DOHH2 (cell line): ENCODE data around the gene KDR.

Experiments
- EZH2phosphoT487 ChIP-seq: fragments of 200-600 bp; sonication (generic); IDR thresholded peaks from 2 replicates; pipeline ENCODE4 v1.6.1; 2017; ENCODE audit warnings: borderline replicate concordance, mild to moderate bottlenecking, antibody characterized with exemption, low read length, moderate library complexity, mixed read lengths
- TF ChIP-seq, protein P1 (sequence below): fragments of 200-600 bp; sonication (generic); IDR thresholded peaks from one replicate; pipeline ENCODE4 v1.5.1; 2014; ENCODE audit warnings: antibody characterized with exemption, mild to moderate bottlenecking, low read depth, low read length; ENCODE audit not compliant: poor library complexity, severe bottlenecking

GRCh38 chr4:55157559-55158277 lies 32.3 kb upstream of the KDR start:
- TF ChIP-seq, protein P1, sequence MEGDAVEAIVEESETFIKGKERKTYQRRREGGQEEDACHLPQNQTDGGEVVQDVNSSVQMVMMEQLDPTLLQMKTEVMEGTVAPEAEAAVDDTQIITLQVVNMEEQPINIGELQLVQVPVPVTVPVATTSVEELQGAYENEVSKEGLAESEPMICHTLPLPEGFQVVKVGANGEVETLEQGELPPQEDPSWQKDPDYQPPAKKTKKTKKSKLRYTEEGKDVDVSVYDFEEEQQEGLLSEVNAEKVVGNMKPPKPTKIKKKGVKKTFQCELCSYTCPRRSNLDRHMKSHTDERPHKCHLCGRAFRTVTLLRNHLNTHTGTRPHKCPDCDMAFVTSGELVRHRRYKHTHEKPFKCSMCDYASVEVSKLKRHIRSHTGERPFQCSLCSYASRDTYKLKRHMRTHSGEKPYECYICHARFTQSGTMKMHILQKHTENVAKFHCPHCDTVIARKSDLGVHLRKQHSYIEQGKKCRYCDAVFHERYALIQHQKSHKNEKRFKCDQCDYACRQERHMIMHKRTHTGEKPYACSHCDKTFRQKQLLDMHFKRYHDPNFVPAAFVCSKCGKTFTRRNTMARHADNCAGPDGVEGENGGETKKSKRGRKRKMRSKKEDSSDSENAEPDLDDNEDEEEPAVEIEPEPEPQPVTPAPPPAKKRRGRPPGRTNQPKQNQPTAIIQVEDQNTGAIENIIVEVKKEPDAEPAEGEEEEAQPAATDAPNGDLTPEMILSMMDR: no peak
- no peak for TF ChIP-seq EZH2phosphoT487
